GM12865 (cell line): ENCODE measurements around the gene MAMDC2.

Experiments used
- DNase-seq: peaks from one replicate; pipeline ENCODE4 v3.0.0; 2010; ENCODE audit warnings: low read depth
- H3K4me3 ChIP-seq: 2 replicates; pipeline ENCODE4 v1.5.1; 2011; ENCODE audit warnings: mild to moderate bottlenecking, low read depth, low read length, control low read depth
- CTCF ChIP-seq: IDR thresholded peaks from 2 replicates; pipeline ENCODE4 v1.5.1; 2011; ENCODE audit warnings: low read length, control low read depth, low read depth, inconsistent platforms; ENCODE audit not compliant: insufficient read depth; ENCODE audit errors: missing control alignments

MAMDC2 gene

GRCh38 chr9:70257502-70257901 lies 213.9 kb downstream of the MAMDC2 start:
- TF ChIP-seq CTCF: no peak
- peak overlapping the region; percentile 89; the same call in 1 of the 2 replicates for H3K4me3 ChIP-seq
- DNase-seq: no peak

DNA sequence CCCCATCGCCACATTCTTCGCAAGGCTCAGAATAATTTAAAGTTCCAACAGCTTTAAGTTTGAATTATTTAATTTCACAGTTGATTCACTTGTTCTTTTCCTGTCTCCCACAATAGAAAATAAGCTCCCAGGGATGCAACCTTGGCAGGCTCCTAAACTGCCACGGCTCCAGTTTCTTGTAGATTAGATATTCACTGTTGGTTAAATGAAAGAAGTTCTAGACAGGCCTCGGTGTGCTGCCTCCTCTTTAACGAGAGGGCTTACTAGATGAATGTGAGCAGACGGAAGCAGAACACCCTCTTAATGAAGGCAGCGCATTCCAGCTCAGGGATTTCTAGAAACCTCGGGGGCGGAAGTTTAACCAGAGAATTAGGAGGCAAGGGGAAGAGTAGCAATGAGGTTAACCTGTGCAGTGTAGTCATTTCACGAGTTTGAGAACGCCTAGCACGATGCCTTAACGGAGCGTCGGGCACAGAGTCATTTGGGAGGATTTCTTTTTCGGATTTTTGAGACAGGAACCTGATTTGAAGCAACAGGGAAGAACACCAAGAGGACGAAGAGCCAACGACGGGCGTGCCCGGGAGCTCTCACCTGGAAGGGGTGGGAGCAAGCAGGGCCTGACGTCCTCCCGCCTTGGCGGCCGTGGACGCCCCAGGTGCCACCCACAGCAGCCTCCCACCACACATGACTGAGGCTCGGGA lies 214.5 kb downstream of the MAMDC2 start:
- no peak for TF ChIP-seq CTCF
- H3K4me3 ChIP-seq: peak overlapping the region; percentile 89
- no peak for DNase-seq

GRCh38 chr9:70258692-70259511 lies 215.3 kb downstream of the MAMDC2 start, which contains the start of gene SMC5:
Gene SMC5 (plus strand): TSS chr9:70258978. CDS start chr9:70259079, 101 bp downstream.
- H3K4me3 ChIP-seq: peak within 1 kb of the TSS; percentile 89
- TF ChIP-seq CTCF: no peak
- peak; percentile 96 for DNase-seq

DNA sequence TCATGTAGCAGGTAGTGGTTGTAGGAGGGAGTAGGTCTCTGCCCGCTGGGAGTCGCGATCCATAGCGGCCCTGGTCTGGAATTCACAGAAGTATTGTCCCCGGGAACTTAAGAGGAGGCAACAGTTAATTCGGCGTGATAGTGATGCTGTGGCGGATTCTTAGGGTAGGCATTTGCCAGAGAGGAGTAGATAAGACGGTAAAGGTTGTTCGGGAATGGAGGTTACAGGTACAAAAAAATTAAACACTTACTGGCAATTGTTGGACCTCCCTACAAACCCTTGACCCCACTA lies 215.8 kb downstream of the MAMDC2 start:
- peak overlapping the region; percentile 89 for H3K4me3 ChIP-seq
- DNase-seq: no peak
- TF ChIP-seq CTCF: no peak

DNA sequence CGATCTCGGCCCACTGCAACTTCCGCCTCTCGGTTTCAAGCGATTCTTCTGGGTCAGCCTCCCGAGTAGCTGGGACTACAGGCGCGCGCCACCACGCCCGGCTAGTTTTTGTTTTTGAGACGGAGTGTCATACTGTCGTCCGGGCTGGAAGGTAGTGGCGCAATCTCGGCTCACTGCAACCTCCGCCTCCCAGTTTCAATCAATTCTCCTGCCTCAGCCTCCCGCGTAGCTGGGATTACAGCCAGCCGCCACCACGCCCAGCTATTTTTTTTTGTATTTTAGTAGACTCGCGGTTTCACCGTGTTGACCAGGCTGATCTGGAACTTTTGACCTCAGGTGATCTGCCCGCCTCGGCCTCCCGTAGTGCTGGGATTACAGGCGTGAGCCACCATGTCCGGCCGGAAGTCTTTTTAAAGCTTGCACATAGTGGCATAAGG lies 216.4 kb downstream of the MAMDC2 start:
- TF ChIP-seq CTCF: no peak
- no peak for DNase-seq

DNA sequence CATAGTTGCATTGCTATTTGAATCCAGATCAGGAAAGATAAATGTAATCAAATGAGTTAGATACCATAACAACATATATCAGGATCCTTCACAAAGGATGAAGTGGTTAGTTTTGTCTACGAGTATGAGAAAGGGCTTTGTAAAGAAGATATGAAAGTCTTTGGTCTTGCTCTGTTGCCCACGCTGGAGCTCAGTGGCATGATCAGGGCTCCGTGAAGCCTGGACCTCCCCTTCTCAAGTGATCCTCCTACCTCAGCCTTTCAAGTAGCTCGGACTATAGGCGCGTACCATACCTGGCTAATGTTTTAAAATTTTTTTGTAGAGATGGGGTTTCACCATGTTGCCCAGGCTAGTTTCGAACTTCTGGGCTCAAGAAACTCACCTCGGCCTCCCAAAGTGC lies 217.0 kb downstream of the MAMDC2 start:
- DNase-seq: peak; percentile 71
- no peak for TF ChIP-seq CTCF
- peak overlapping the region; percentile 89; the same call in 1 of the 2 replicates for H3K4me3 ChIP-seq

More for the DNA sequence above, 216.4 kb downstream of the MAMDC2 start:
- peak overlapping the region; percentile 89 for H3K4me3 ChIP-seq
